ENCODE data around the gene DKK2.

Gene DKK2

DNA sequence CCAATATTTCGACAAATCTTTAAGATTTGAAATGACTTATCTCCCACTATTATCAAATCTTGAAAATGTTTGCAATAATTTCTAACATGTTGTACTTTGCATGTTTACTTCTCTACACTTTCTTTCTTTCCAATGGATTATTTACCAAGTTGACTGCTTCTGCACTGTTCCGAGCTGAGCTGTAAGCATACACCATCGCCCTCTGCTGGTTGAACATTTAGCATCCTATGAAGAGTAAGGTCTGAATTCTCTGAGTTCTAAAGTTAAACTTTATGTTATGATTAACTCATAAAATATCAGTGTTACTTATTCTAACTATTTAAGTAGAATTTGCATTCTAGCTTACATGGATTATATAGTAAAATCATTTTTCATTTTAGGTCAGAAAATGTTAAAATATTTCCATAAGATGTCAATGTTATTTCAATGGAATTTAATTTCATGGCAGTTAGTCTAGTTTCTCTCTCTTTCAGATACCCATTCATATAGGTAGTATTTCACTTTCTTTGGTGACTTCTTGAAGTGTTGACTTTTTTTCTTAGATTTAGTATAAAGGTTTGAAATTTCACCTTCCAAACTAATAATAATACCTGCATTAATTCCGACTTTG lies 137.4 kb downstream of the DKK2 start:
- Mint-ChIP-seq H3K4me3 (no peak overlapping the region), H3K27me3 (peaks cover 2% of the 10 kb centered on the region), H3K36me3 (no peaks in the 10 kb centered on the region), H3K4me1 (no peaks in the 10 kb centered on the region), H3K9me3 (peaks cover 10% of the 10 kb centered on the region), H3K27ac (no peak overlapping the region)

DNA sequence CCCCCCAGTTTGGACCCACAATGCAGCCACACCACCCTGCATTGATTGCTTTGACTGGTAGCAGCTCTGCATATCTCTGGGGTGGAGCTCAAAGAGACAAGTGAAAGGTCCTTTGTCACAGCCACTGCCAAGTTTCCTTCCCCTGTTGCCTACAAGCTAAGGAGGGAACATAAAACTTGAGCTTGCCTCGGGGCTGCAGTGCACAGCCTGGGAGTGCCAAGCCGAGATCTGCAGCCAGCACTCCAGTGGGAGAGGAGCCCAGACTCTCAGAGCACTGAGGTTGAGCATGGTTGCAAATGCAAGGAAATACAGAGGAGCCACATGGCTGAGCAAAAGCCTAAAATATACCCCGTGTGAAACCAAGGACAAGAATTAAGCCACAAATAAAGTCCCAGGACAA lies 142.2 kb downstream of the DKK2 start:
- H3K27me3 Mint-ChIP-seq = no peaks in the 10 kb centered on the region
- H3K4me1 Mint-ChIP-seq = no peaks in the 10 kb centered on the region
- H3K36me3 Mint-ChIP-seq = no peaks in the 10 kb centered on the region
- no peak overlapping the region for H3K4me3 Mint-ChIP-seq
- no peak overlapping the region for H3K27ac Mint-ChIP-seq
- H3K9me3 Mint-ChIP-seq = peaks cover 10% of the 10 kb centered on the region

DNA sequence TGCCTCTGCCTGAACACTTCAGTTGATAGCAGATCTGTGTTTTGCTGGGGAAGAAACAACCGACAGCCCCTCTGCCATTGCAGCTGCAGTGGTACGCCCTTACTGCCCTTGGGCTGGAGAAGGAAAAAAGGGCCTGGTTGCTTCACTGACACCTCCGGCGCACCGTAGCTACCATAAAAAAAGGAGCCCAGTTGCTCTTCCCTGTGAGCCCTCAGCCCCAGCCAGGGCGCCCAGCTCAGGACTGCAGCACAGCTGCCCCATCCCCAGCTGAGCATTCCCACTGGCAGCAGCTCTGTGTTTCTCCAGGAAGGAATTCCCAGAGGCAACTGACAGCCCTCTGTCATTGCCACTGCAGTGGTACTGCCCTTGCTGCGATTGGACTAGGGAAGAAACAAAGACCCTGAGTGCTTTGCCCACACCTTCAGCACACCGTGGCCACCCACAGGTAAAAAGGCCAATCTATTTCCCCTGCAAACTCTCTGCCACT lies 142.7 kb downstream of the DKK2 start:
- H3K27me3 Mint-ChIP-seq = no peaks in the 10 kb centered on the region
- H3K4me1 Mint-ChIP-seq = no peaks in the 10 kb centered on the region
- peaks cover 6% of the 10 kb centered on the region for H3K9me3 Mint-ChIP-seq
- no peaks in the 10 kb centered on the region for H3K36me3 Mint-ChIP-seq
- H3K27ac Mint-ChIP-seq = no peak overlapping the region
- no peak overlapping the region for H3K4me3 Mint-ChIP-seq

DNA sequence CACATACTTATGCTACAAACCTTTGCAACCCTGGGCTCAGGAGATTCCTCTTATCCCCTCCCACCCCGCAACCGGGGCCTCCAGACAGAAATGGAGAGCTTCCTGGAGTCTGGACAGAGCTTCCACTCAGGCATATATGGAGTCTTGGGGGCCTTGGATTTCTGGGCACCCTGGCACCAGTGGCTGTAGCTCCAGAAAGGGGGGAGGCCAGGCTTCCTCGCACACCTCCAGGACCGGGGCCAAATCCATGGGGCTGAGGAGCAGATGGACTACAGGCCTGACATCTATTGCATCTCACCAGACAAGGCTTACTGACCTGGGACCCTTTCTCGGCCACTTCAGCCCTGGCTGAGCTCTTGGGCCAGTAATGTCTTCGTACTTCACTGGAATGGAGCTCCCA lies 143.3 kb downstream of the DKK2 start:
- Mint-ChIP-seq H3K9me3 (peaks cover 6% of the 10 kb centered on the region), H3K4me1 (no peaks in the 10 kb centered on the region), H3K36me3 (no peaks in the 10 kb centered on the region), H3K27me3 (no peaks in the 10 kb centered on the region), H3K4me3 (no peak overlapping the region), H3K27ac (no peak overlapping the region)

DNA sequence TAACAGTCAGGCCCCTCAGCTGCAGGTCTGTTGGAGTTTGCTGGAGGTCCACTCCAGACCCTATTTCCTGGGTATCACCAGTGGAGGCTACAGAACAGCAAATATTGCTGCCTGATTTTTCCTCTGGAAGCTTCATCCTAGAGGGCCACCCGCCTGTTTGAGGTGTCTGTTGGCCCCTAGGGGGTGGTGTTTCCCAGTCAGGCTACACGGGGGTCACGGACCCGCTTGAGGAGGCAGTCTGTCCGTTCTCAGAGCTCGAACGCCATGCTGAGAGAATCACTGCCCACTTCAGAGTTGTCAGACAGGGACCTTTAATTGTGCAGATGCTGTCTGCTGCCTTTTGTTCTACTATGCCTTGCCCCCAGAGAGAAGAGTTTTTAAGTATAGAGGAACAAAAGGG lies 160.8 kb downstream of the DKK2 start:
- no peak overlapping the region for H3K4me3 Mint-ChIP-seq
- peaks cover 7% of the 10 kb centered on the region for H3K9me3 Mint-ChIP-seq
- no peaks in the 10 kb centered on the region for H3K4me1 Mint-ChIP-seq
- H3K36me3 Mint-ChIP-seq = no peaks in the 10 kb centered on the region
- no peaks in the 10 kb centered on the region for H3K27me3 Mint-ChIP-seq
- no peak overlapping the region for H3K27ac Mint-ChIP-seq
